UCSD-AML1 (cell line): ENCODE results near the gene PLD3.
"Not testable (repeated sequence)": the region's sequence is repeated elsewhere in the genome, so short reads cannot be mapped to it uniquely, and the experiment has no call there.

Experiments
- DNase-seq: peaks from one replicate; lab custom pipeline; 2025; ENCODE audit not compliant: unreplicated experiment; lab: John Stamatoyannopoulos, UW

Gene PLD3

GRCh38 chr19:40362160-40362559 lies 13.7 kb downstream of the PLD3 start:
- DNase-seq, result no peak

- peak; percentile 28 for DNase-seq
Measured at GRCh38 chr19:40363069-40363468, 14.6 kb downstream of the PLD3 start.

GRCh38 chr19:40365010-40365409 lies 16.5 kb downstream of the PLD3 start:
- DNase-seq, result no peak

- no peak for DNase-seq
Measured at GRCh38 chr19:40365613-40366401, 17.3 kb downstream of the PLD3 start.

- DNase-seq, result no peak
Measured at GRCh38 chr19:40366697-40367561, 18.4 kb downstream of the PLD3 start.

GRCh38 chr19:40367577-40368434 lies 19.3 kb downstream of the PLD3 start:
- no peak for DNase-seq

- DNase-seq, result no peak
Measured at GRCh38 chr19:40369797-40370196, 21.3 kb downstream of the PLD3 start.

- not testable (repeated sequence) for DNase-seq
Measured at GRCh38 chr19:40370253-40370652, 21.8 kb downstream of the PLD3 start.

GRCh38 chr19:40370997-40371801 lies 22.7 kb downstream of the PLD3 start:
- DNase-seq, result no peak

GRCh38 chr19:40371802-40372122 lies 23.3 kb downstream of the PLD3 start:
- DNase-seq, result no peak

GRCh38 chr19:40374084-40374483 lies 25.6 kb downstream of the PLD3 start:
- no peak for DNase-seq

- no peak for DNase-seq
Measured at GRCh38 chr19:40376286-40376862, 27.9 kb downstream of the PLD3 start.

GRCh38 chr19:40377876-40378385 lies 29.4 kb downstream of the PLD3 start:
- no peak for DNase-seq

- no peak for DNase-seq
Measured at GRCh38 chr19:40378509-40378908, 30.0 kb downstream of the PLD3 start.

- no peak for DNase-seq
Measured at GRCh38 chr19:40379446-40380198, 31.1 kb downstream of the PLD3 start.

GRCh38 chr19:40380199-40381037 lies 31.9 kb downstream of the PLD3 start:
- DNase-seq, result no peak

- DNase-seq, result no peak
Measured at GRCh38 chr19:40381321-40381720, 32.8 kb downstream of the PLD3 start.

GRCh38 chr19:40383668-40384248 lies 35.3 kb downstream of the PLD3 start:
- no peak for DNase-seq
